Activated effector memory CD4-positive, alpha-beta T cell treated with anti-CD3 and anti-CD28 coated beads, Interleukin-2, amount 50 U/mL, for 16 hours (primary cell): ENCODE measurements around the gene PPFIA4.

Experiments
- DNase-seq: peaks from one replicate; pipeline ENCODE4 v3.0.0-alpha.2; 2020

PPFIA4 gene

DNA sequence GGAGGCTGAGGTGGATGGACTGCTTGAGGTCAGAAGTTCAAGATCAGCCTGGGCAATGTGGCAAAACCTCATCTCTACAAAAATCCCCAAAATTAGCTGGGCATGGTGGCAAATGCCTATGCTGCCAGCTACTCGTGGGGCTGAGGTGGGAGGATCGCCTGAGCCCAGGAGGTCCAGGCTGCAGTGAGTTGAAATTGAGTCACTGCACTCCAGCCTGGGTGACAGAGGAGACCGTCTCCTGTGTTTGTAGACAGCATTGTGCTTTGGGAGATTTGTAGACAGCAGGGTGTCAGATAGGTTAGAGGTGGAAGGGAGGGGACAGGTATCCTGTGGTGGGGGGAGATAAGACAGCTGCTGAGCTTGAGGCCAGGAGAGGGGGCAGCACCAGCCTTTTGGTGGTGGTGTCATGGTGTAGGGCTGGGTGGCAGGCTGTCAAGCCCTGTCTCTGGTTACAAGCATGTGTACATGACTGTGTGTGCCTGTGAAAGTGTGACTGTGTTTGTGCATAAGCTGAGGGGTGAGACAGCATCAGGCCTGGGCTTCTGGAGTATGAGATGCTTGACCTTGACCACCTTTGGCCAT lies 15.2 kb downstream of the PPFIA4 start:
- DNase-seq: no peak

DNA sequence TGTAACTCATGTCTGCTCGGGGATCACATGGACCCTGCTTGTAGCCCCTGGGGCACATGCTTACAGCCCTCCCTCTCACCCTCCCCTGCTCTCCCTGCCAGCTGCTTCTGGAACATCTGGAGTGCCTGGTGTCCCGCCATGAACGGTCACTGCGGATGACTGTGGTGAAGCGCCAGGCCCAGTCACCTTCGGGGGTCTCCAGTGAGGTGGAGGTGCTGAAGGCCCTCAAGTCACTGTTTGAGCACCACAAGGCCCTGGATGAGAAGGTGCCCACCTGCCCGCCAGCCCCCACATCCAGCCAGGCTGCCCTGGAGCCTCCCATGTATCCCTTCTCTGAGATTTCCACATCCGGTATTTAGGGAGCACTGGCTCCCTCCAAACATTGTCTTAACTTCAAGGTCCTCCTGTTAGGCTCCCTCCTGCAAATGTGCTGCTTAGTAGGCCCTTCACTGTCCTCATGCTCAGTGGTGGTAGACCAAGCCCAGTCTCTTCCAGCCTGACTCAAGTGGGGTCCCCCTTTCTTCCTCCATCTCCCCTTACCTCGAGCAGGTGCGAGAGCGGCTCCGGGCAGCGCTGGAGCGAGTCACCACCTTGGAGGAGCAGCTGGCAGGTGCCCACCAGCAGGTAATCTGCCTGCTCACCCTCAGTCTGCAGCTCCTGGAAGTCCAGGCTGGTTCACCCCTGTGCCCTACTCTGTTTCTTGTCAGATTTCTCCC lies 17.7 kb downstream of the PPFIA4 start:
- no peak for DNase-seq

DNA sequence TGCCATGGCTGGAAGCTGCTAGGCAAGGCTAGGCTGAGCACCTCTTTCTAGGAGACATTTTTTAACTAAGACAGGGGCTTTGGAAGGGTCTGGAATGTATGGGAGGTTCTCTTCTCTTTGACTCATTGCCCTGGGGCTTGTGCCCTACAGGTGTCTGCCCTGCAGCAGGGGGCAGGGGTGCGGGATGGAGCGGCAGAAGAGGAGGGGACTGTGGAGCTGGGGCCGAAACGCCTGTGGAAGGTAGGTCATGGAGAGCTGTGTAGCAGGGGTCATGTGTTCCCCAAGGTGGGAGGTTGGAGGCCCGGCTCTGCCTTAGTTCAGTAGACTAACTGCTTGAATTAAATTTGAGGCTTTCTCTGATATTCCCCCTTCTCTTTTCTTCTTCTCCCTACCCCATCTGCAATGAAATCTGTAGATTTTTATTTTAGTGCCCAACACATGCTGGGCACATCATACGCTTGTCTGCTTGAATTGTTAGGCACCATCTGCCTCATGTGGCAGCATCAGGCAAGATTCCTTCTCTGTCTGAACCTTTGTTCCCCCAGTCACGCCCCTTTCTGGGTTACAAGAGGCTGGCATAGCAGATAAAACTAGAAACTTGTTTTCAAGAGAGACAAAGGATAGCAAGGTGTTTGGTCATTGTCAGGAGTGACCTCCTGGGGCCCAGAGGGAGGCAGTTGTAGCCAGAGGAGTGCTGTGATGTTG lies 18.4 kb downstream of the PPFIA4 start:
- DNase-seq: no peak

DNA sequence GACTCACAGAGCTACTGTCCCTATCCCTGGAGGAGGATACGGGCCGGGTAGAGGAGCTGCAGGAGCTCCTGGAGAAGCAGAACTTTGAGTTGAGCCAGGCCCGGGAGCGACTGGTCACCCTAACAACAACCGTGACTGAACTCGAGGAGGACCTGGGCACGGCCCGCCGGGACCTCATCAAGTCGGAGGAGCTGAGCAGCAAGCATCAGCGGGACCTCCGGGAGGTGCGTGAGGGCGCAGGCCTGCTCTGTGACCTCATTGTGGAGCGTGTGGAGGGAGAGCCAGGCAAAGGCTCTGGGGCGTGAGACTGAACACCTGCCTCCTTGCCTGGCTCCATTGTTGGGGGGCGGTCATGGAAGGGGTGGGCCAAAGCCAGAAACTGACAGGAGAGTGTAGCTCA lies 19.0 kb downstream of the PPFIA4 start:
- no peak for DNase-seq

DNA sequence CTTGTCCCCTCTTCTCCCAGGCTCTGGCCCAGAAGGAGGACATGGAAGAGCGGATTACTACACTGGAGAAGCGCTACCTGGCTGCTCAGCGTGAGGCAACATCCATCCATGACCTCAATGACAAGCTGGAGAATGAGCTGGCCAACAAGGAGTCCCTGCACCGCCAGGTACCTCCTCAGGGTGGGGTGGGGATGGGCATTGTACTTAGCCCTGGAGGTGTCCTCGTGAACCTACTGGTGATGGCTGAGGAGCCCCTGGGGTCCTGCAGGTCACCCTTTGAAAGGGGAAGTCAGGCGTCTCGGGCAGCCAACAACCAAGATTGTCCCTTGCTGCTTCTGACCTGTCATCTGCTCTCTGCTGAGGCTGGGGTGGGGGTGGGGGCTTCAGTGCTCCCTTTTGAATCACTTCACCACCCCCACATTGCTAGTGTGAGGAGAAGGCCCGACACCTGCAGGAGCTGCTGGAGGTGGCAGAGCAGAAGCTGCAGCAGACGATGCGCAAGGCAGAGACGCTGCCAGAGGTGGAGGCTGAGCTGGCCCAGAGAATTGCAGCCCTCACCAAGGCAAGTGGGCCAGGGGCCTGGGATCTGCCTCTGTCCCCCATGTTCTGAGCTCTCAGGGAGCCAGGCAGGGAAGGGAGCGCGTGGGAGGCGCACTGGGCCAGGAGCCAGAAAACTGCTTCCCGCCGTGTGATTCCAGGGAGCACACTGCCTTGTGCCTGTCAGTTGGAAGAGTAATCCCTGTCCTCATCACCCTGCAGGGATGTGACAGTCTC lies 19.7 kb downstream of the PPFIA4 start:
- DNase-seq: no peak

DNA sequence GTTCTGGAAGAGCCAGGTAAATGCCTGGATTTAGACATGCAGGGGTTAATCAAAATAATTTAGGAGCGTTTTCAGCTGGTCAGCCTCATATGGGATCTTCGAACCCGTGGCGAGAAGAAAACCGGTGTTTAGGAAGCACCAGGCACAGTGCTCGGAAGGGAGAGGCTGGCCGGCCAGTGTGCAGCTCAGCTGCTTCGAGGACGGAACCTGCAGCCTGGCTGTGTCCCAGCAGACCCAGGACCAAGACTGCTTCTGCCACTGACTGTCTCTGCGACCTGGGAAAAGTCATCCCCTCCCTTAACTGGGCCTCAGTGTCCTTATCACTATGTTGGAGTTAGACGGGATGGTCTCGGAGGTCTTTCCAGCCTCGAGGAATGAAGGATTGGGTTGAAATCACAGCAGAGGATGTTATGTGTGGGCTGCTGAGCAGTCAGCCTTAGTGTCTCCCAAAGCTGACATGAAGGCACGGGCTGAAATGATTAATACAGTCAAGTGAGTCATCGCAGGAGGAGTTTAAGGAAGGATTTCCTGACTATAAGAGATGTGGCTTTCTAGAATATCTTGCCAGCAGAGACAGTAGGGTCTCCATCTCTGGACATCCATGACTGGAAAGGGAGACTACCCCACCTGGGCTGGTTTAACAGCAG lies 20.8 kb downstream of the PPFIA4 start:
- no peak for DNase-seq

DNA sequence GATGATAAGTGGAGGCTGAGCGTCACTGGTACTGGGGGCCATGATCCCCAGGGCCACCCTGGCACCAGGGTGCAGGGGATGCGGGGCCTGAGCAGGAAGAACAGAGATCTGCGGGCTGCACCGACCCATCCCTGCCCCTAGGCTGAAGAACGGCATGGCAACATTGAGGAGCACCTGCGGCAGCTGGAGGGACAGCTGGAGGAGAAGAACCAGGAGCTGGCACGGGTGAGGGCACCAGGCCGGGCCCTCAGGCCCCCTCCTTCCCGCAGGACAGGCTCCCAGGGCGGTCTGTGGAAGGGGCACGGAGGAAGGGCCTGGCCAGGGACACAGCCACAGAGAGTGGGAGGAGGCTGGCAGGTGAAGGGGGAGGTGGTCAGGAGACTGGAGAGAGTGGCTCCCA lies 21.8 kb downstream of the PPFIA4 start:
- no peak for DNase-seq

DNA sequence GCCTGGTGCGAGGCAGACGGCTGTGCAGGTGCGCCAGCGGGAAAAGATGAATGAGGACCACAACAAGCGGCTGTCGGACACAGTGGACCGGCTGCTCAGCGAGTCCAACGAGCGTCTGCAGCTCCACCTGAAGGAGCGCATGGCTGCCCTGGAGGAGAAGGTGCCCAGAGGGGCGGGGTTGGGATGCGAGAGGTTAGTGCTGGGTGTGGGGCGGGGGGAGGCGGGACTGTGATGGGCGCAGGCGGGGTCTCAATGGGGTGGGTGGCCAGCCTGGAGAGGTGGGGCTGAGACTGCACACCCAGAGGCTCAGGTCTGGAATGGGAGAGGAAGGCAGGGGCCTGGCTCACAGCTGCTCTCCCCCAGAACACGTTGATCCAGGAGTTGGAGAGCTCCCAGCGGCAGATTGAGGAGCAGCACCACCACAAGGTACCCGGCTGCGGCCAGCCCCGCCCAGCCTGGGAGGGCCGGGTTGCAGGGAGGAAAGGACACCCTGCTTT lies 22.3 kb downstream of the PPFIA4 start:
- DNase-seq: no peak

DNA sequence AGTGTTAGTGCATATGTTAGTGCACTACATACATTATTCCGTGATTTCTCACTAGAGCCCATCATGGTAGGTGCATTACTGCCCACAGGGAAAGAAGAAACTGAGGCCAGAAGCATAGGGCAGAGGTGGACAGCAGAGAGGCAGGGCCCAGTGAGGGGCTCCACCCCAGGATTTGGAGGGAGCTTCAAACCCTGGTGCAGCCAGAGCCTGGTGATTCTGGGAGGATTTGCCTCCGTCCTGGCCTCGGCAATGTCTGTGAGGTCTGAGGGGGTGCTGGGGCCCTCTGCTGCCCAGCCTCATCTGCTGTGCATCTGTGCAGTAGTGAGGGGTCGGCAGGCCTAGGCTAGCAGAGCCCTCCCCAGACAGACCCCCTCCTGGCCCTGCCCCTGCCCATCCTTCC lies 22.8 kb downstream of the PPFIA4 start:
- DNase-seq: no peak

DNA sequence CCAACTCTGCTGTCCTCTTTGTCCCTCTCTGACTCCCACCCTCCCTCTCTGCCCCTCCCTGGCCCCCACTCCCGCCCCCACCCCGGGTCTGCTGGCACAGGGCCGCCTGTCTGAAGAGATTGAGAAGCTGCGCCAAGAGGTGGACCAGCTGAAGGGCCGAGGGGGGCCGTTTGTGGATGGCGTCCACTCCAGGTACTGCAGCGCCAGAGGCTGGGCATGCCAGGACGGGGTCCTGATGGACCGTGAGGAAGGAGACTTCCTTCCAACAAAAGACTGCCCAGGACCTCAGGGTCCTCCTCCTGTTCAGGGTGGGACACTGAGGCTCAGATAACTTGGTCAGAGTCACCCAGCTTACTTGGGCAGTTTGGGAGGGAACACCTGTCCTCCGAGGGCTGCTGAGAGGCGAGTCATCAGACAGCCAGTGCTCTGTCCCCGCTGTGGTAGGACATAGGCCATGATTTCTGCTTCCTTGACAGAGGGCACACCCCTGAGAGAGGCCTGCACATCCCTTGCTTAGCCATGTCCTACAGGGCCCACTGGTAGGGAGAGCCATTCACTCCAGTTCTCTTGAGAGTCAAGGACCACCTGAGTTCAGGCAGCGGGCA lies 23.4 kb downstream of the PPFIA4 start:
- no peak for DNase-seq

DNA sequence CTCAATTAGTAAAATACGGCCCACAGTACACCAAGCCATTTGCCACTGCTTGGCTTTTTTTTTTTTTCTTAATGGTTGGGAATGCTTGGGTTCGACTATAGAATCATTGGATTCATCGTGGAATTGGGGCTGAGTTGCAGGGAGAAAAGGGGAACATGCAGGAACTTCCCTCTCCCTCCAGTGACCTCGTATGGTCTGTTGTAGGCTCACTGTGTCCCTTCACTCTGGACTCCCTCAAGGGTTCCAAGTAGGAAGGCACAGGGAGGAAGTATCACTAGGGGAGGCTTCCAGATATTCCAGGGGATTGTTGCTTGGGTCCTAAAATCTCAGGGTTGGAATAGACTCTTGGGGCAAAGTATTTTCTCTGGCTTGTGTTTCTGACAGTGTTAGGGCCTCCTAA lies 24.5 kb downstream of the PPFIA4 start:
- DNase-seq: no peak

DNA sequence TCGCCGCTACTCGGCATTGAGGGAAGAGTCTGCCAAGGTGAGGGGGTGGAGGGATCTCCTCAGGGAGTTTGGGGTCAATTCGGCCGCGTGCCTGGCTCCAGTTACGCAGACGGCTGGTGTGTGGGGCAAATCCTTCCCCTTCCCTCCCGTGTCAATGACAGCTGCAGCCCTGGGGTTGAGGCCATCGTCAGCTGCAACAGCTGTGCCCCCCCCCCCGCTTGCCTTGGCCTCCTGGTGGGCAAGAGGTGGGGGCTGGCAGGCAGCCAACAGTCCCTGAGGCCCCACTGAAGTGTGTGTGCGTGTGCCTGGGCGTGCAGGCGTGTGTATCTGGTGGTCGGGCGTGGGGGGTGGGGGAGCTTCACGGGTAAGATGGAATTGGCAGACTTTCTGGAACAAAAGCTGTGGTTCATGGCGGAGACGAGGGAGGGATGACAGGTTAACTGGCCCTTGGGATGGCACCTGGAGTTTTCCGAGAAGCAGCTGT lies 25.6 kb downstream of the PPFIA4 start:
- DNase-seq: no peak

DNA sequence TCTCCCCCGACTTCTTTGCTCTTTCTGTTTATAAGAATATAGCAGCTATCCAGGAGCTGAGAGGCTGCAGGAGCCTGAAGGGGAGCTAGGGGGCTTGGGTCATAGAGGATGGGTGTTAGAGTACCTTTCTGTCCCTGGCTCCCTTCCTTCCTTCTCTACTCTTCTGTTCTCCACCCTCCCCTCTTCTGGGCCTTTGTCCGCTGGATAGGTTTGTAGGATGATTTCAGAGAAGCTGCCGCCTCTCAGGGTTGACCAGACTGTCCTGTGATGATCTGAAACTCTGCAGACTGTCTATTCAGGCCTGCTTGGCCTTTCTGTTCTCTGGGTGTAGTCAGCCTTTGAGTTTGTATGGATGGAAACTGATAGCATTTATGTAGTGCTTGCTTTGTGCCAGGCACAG lies 26.3 kb downstream of the PPFIA4 start:
- no peak for DNase-seq

DNA sequence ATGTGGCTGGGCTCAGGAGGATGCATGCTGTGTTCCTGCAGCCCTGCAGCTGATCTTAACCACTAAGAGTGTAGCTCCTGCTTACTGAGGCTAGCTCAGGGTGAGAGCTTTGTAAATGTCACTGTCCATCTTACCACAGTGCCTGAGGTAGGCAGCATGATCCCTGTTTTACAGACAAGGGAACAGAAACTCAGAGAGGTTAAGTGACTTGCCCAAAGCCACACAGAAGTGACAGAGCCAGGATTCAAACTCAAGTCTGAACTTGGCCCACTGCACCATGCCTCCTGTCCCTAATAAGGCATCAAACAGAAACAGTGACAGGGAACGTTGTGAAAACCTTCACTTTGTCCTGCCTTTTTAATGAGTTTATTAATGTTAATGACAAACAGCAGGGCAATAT lies 27.9 kb downstream of the PPFIA4 start:
- DNase-seq: no peak

DNA sequence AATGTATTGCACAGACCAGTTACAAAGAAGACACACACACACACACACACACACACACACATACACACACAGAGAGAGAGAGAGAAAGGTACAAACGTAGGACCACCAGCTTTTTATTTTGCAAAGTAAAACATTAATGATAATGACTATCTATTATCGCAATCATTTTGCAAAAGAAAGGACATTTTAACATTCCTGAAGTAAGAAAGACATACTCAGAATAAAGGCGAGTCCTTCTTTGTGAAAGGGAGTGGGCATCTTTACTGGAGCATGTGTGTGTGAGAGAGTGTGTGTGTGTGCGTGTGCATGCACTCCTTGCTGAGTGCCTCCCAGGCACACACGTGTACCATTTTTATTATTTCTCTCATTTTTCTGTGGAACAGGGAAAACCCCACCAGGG lies 28.4 kb downstream of the PPFIA4 start:
- no peak for DNase-seq

DNA sequence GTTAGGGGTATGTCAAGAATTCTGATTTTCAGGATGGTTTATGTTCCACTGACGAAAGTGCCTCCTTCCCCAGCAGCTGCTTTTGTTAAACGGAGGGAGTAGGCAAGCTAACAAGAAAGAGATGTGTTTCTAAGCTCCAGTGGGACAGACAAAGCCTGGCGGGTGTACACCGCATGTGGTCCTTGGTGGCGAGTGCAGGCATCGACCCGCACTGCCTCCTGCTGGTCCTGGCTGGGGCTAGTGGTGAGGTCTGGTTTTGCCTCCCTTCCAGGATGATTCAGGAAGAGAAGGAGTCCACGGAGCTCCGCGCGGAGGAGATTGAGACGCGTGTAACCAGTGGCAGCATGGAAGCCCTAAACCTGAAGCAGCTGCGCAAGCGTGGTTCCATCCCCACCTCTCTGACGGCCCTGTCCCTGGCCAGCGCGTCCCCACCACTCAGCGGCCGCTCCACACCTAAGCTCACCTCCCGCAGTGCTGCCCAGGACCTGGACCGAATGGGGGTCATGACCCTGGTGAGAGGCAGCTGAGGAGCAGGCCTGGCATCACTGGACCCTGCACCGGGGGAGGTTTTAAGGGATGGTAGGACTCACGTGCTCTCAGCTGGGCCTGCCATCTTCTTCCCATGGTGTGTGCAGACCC lies 29.0 kb downstream of the PPFIA4 start:
- DNase-seq: no peak

DNA sequence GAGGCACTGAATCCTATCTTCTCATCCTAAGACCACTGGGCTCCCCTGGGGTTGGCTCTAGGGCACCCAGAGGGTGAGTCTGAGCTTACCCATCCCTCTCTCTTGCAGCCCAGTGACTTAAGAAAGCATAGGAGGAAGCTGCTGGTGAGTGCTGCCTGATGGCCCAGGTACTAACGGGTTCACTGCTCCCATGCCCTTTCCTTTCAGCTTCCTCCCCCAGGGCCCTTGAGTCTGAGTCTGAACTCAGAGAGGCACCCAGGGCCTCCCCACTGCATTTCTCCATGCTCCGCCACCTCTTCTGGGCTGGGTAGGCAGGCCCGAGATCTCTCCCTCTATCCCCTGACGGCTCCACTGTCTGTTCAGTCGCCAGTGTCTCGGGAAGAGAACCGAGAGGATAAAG lies 29.7 kb downstream of the PPFIA4 start:
- DNase-seq: no peak

DNA sequence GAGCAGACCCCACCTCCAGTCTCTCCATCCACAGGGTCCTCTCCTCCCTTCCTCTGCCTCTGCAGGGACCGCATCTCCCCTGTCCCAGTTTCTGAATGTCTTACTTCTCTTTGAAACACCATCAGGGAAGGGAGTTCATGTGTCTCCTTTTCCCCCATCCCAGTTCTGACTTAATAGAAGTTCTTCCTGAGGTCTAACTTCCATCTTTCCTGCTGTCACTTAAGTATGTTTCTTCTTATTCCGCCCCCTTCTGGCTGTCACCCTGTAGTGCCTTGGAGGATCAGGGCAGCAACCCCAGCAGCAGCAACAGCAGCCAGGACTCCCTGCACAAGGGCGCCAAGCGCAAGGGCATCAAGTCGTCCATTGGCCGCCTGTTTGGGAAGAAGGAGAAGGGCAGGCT lies 30.2 kb downstream of the PPFIA4 start:
- no peak for DNase-seq

DNA sequence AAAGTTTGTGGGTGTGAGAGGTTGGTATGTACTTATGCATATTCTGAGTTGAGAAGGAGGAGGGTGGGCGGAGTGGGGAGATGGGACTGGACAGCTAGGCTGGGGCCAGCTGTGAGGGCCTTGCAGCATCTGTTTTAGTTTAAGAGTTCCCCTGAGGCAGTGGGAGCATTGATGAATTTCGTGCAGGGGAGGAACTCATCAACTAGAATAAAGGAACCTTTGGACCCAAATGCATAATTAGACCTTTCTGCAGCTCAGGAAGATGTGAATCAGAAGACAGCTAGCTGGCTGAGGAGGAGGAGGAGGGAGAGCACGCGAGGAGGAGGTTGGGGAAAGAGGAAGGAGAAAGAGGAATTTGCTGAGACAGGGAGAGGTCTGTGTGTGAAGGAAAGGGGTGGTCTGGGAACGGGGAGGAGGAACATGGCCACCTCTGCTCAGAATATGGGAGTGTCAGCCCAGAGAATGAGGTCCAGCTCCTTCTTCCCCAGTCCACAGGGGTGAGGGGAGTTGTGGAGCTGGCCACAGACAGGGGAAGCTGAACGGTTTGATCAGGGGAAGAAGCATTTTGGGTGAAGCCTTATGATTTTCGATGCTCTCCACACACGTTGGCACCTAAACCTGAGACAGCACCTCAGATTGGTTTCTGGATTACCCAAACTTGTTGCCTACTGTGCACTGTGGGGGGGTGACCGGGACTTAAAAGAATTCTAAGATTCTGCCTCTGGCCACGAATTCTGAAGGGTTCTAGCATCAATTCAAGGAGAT lies 31.8 kb downstream of the PPFIA4 start:
- DNase-seq: no peak

DNA sequence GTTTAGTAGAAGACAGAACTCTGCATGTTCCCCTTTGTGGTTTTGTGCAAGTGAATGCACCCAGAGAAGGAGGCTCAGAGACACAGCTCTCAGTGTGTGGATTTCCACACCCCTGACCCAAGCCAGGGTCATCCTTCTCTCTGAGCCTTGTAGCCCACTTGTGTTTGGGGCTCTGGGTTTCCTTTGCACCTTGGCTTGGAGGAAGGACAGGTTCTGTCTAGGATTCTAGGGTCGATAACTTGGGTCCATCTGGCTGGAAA lies 32.3 kb downstream of the PPFIA4 start:
- DNase-seq: no peak

DNA sequence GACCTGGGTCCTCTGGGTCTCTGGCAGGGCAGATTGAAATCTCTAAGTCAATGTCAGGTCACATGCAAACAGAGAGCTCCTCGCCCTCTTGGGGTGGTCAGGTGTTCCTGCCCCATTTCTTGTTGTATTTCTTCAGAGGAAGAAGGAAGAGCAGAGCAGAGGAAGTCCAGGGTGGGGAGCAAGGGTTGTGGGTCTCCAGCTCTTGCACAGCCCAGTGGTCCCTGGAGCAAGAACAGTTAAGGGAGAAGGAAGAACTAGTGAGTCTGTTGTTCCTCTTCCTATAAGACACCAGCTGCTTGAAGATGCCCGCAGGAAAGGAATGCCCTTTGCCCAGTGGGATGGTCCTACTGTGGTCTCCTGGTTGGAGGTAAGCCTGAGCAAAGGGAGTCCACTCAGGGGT lies 33.2 kb downstream of the PPFIA4 start:
- no peak for DNase-seq
